H9 (cell line): Measurements from ENCODE around the gene HNRNPD. TPM values are rescaled to one million over a fixed set of nuclear protein-coding genes. Genes with fewer than 3 reads are reported as not detected.

Experiments used
- DNase-seq: peaks from one replicate; pipeline ENCODE4 v3.0.0-alpha.2; 2017
- H2AFZ ChIP-seq: one replicate; pipeline ENCODE4 v1.6.1; 2013; ENCODE audit warnings: mild to moderate bottlenecking, low read length, control low read depth, moderate library complexity
- H2AK5ac ChIP-seq: 2 replicates; pipeline ENCODE4 v1.6.1; 2013; ENCODE audit warnings: low read length, control low read depth, mixed read lengths; ENCODE audit not compliant: insufficient read length
- H2BK120ac ChIP-seq: one replicate; pipeline ENCODE4 v1.6.1; 2013; ENCODE audit warnings: low read depth, mild to moderate bottlenecking, low read length, control low read depth, inconsistent platforms; ENCODE audit not compliant: poor library complexity, severe bottlenecking
- H2BK12ac ChIP-seq: 2 replicates; pipeline ENCODE4 v1.6.1; 2013; ENCODE audit warnings: low read length, control low read depth, mixed read lengths, low read depth; ENCODE audit not compliant: insufficient read length
- H2BK15ac ChIP-seq: 2 replicates; pipeline ENCODE4 v1.6.1; 2013; ENCODE audit warnings: low read depth, low read length, control low read depth
- H2BK20ac ChIP-seq: one replicate; pipeline ENCODE4 v1.6.1; 2013; ENCODE audit warnings: low read depth, mild to moderate bottlenecking, low read length, control low read depth, inconsistent platforms; ENCODE audit not compliant: poor library complexity, severe bottlenecking
- H2BK5ac ChIP-seq: 2 replicates; pipeline ENCODE4 v1.6.1; 2013; ENCODE audit warnings: low read length, control low read depth, mixed read lengths; ENCODE audit not compliant: insufficient read length
- H3K14ac ChIP-seq: 2 replicates; pipeline ENCODE4 v1.6.1; 2013; ENCODE audit warnings: low read length, control low read depth; ENCODE audit not compliant: insufficient read depth
- H3K18ac ChIP-seq: 2 replicates; pipeline ENCODE4 v1.6.1; 2013; ENCODE audit warnings: low read depth, mild to moderate bottlenecking, mixed read lengths, low read length, control low read depth; ENCODE audit not compliant: insufficient read length
- H3K23ac ChIP-seq: 2 replicates; pipeline ENCODE4 v1.6.1; 2013; ENCODE audit warnings: low read length, control low read depth, mixed read lengths, low read depth; ENCODE audit not compliant: insufficient read length
- H3K23me2 ChIP-seq: 2 replicates; pipeline ENCODE4 v1.6.1; 2013; ENCODE audit warnings: low read depth, mild to moderate bottlenecking, mixed read lengths, low read length, control low read depth; ENCODE audit not compliant: insufficient read length, poor library complexity, severe bottlenecking
- H3K27ac ChIP-seq: 2 replicates; pipeline ENCODE4 v1.5.1; 2013; ENCODE audit warnings: low read length, control low read depth, mixed read lengths, low read depth; ENCODE audit not compliant: insufficient read length
- H3K27me3 ChIP-seq: 2 replicates; pipeline ENCODE4 v1.6.1; 2013; ENCODE audit warnings: low read length, control low read depth, inconsistent platforms; ENCODE audit not compliant: insufficient read depth
- H3K4ac ChIP-seq: 2 replicates; pipeline ENCODE4 v1.6.1; 2013; ENCODE audit warnings: low read depth, mild to moderate bottlenecking, control low read depth, inconsistent platforms, low read length, moderate library complexity
- H3K4me1 ChIP-seq: 2 replicates; pipeline ENCODE4 v1.6.1; 2013; ENCODE audit warnings: low read length, control low read depth, inconsistent platforms; ENCODE audit not compliant: insufficient read depth
- H3K4me2 ChIP-seq: 2 replicates; pipeline ENCODE4 v1.6.1; 2013; ENCODE audit warnings: low read length, control low read depth, mixed read lengths; ENCODE audit not compliant: insufficient read length, insufficient read depth
- H3K56ac ChIP-seq: 2 replicates; pipeline ENCODE4 v1.6.1; 2013; ENCODE audit warnings: low read depth, mild to moderate bottlenecking, mixed read lengths, low read length, control low read depth; ENCODE audit not compliant: insufficient read length
- H3K79me1 ChIP-seq: 2 replicates; pipeline ENCODE4 v1.6.1; 2013; ENCODE audit warnings: low read depth, mild to moderate bottlenecking, moderate library complexity, low read length, control low read depth, inconsistent platforms; ENCODE audit not compliant: insufficient read depth, poor library complexity, severe bottlenecking
- H3K79me2 ChIP-seq: 2 replicates; pipeline ENCODE4 v1.6.1; 2013; ENCODE audit warnings: low read length, control low read depth, inconsistent platforms; ENCODE audit not compliant: insufficient read depth
- H3K9ac ChIP-seq: 2 replicates; pipeline ENCODE4 v1.6.1; 2013; ENCODE audit warnings: low read length, control low read depth, mixed read lengths; ENCODE audit not compliant: insufficient read length; ENCODE audit errors: extremely low read depth
- H3K9me3 ChIP-seq: one replicate; pipeline ENCODE4 v1.6.1; 2013; ENCODE audit warnings: low read depth, low read length, inconsistent platforms; ENCODE audit not compliant: control insufficient read depth
- H3T11ph ChIP-seq: one replicate; pipeline ENCODE4 v1.6.1; 2013; ENCODE audit warnings: mild to moderate bottlenecking, low read length, control low read depth, inconsistent platforms
- H4K20me1 ChIP-seq: one replicate; pipeline ENCODE4 v1.6.1; 2013; ENCODE audit not compliant: control insufficient read depth, insufficient read length, insufficient read depth
- H4K5ac ChIP-seq: 2 replicates; pipeline ENCODE4 v1.6.1; 2013; ENCODE audit warnings: low read depth, mild to moderate bottlenecking, mixed read lengths, low read length, control low read depth; ENCODE audit not compliant: insufficient read length
- H4K8ac ChIP-seq: replicated peaks from 2 replicates; pipeline ENCODE4 v1.6.1; 2013; ENCODE audit warnings: low read length, control low read depth, mixed read lengths, low read depth; ENCODE audit not compliant: insufficient read length
- H4K91ac ChIP-seq: 2 replicates; pipeline ENCODE4 v1.6.1; 2013; ENCODE audit warnings: low read depth, mild to moderate bottlenecking, moderate library complexity, mixed read lengths, low read length, control low read depth; ENCODE audit not compliant: insufficient read length
- H3K27ac Mint-ChIP-seq, 3 experiments: 2 replicates in 2 of 3; 3 replicates in 1 of 3; pipeline ENCODE4 v1.8.0; 2020 to 2021; ENCODE audit warnings: mixed read lengths in 3 of 3, mild to moderate bottlenecking in 1 of 3, moderate library complexity in 1 of 3
- H3K27me3 Mint-ChIP-seq: 2 replicates; pipeline ENCODE4 v1.8.0; 2021; ENCODE audit warnings: low read depth, mild to moderate bottlenecking, moderate library complexity, mixed read lengths
- H3K36me3 Mint-ChIP-seq, 3 experiments: 2 replicates in 2 of 3; 3 replicates in 1 of 3; pipeline ENCODE4 v1.8.0; 2020 to 2021; ENCODE audit warnings: low read depth in 3 of 3, mixed read lengths in 3 of 3; ENCODE audit not compliant: insufficient read depth in 1 of 3
- H3K4me1 Mint-ChIP-seq, 2 experiments: 2 replicates each; pipeline ENCODE4 v1.8.0; 2020; ENCODE audit warnings: mixed read lengths in 2 of 2
- H3K4me3 Mint-ChIP-seq, 2 experiments: 2 replicates in 1 of 2; 3 replicates in 1 of 2; pipeline ENCODE4 v1.8.0; 2020 to 2021; ENCODE audit warnings: mild to moderate bottlenecking in 2 of 2, mixed read lengths in 2 of 2, moderate library complexity in 1 of 2
- H3K9me3 Mint-ChIP-seq, 2 experiments: 2 replicates in 1 of 2; 3 replicates in 1 of 2; pipeline ENCODE4 v1.8.0; 2020; ENCODE audit warnings: mild to moderate bottlenecking in 2 of 2, mixed read lengths in 2 of 2, moderate library complexity in 1 of 2
- WGBS: extraction: QIAGEN DNeasy Blood & Tissue Kit; methylation state at CpG from one replicate; pipeline ENCODE4 v1.1.7; 2013; ENCODE audit warnings: missing lambda C conversion rate, low lambda C conversion rate, mixed read lengths; ENCODE audit not compliant: insufficient read length; ENCODE audit errors: extremely low coverage; 5-methylcytosine and 5-hydroxymethylcytosine counted together
- total RNA-seq: library from RNA; stranded (reverse); gene quantifications from 2 replicates; pipeline ENCODE4 v1.2.1, GENCODE V29; 2021
- TF ChIP-seq, protein P1 (sequence below): fragments of 200-600 bp; sonication (generic); conservative IDR thresholded peaks from 3 replicates; pipeline ENCODE4 v1.8.0; 2021; ENCODE audit warnings: antibody characterized with exemption, mild to moderate bottlenecking

HNRNPD gene
- total RNA-seq, 1 experiment from 2014 or later, result 611 TPM

DNA sequence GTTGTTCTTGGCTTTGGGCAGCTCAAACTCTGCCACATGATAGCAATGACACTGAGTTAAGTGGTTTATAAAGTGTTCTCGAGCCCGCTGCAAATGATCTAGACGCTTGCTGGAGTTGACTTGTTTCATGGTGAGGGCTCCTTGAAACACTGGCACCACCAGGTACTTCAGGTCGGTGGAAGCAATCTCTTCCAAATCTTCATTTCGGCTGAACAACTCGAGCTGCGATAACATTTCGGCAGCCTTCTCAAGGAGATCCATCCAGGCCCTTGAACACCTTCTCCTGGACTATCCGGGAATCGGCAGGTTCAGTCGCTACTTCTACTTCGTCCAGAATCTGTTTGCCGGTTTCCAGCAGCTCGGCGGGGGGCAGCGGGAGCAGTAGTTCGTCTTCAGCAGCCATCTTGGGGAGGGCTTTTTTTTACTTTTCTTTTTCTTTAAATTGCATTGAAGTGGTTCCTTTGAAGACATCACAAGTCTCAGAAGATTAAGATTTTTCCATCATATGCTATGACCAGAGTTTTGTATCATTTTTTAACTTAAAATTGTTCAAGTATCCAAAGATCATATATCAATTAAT, 28.5 kb upstream of the HNRNPD start:
- Histone ChIP-seq H4K8ac (no peak overlapping the region), H3K79me2 (no peaks in the 10 kb centered on the region), H3T11ph (no peak overlapping the region), H3K14ac (no peak overlapping the region), H3K23ac (no peak overlapping the region), H3K23me2 (no peaks in the 10 kb centered on the region), H3K4me1 (no peaks in the 10 kb centered on the region), H2BK120ac (no peak overlapping the region), H4K20me1 (no peaks in the 10 kb centered on the region), H2AK5ac (no peak overlapping the region), H3K4ac (no peak overlapping the region), H2AFZ (no peak overlapping the region), H2BK15ac (no peak overlapping the region), H4K91ac (no peak overlapping the region), H2BK12ac (no peak overlapping the region), H3K56ac (no peak overlapping the region), H3K9me3 (no peaks in the 10 kb centered on the region), H3K27ac (no peak overlapping the region), H2BK5ac (no peak overlapping the region), H2BK20ac (no peak overlapping the region), H3K9ac (no peak overlapping the region), H3K18ac (no peak overlapping the region), H3K79me1 (no peaks in the 10 kb centered on the region), H4K5ac (no peak overlapping the region), H3K4me2 (no peak overlapping the region), H3K27me3 (no peaks in the 10 kb centered on the region)
- no peaks in the 10 kb centered on the region for H3K27me3 Mint-ChIP-seq
- no peak overlapping the region for H3K4me3 Mint-ChIP-seq
- no peak for DNase-seq
- H3K9me3 Mint-ChIP-seq, result no peaks in the 10 kb centered on the region; a peak in 1 of 5 replicates
- TF ChIP-seq, protein P1, sequence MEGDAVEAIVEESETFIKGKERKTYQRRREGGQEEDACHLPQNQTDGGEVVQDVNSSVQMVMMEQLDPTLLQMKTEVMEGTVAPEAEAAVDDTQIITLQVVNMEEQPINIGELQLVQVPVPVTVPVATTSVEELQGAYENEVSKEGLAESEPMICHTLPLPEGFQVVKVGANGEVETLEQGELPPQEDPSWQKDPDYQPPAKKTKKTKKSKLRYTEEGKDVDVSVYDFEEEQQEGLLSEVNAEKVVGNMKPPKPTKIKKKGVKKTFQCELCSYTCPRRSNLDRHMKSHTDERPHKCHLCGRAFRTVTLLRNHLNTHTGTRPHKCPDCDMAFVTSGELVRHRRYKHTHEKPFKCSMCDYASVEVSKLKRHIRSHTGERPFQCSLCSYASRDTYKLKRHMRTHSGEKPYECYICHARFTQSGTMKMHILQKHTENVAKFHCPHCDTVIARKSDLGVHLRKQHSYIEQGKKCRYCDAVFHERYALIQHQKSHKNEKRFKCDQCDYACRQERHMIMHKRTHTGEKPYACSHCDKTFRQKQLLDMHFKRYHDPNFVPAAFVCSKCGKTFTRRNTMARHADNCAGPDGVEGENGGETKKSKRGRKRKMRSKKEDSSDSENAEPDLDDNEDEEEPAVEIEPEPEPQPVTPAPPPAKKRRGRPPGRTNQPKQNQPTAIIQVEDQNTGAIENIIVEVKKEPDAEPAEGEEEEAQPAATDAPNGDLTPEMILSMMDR, result no peak
- H3K4me1 Mint-ChIP-seq, result no peaks in the 10 kb centered on the region
- H3K27ac Mint-ChIP-seq, result no peak overlapping the region
- H3K36me3 Mint-ChIP-seq, result no peaks in the 10 kb centered on the region
- no CpG with 5 or more reads among the region's 17 CpGs for WGBS
